ENCODE measurements around the gene CD160. TPM values are rescaled to one million over a fixed set of nuclear protein-coding genes. Genes with fewer than 3 reads are reported as not detected.

CD160 gene
- total and polyA plus RNA-seq, 2 of the 13 experiments (the other 11 are each of a cell fraction or from before 2014, with no cell fraction given), result 0.09 TPM; not detected in 1

- peak; percentile 11; the same call in 1 of the 2 replicates for TF ChIP-seq TFAP4 (IDR thresholded peaks at IDR 0.05; ENCODE audit: borderline replicate concordance, low read depth)
- TF ChIP-seq TEAD2 (CRISPR knock-in tag; IDR thresholded peaks at IDR 0.05), result no peak
- TF ChIP-seq DRAP1 (CRISPR knock-in tag; IDR thresholded peaks at IDR 0.05), result no peak
- no peak for TF ChIP-seq SRSF9 (IDR thresholded peaks at IDR 0.05; ENCODE audit: borderline replicate concordance, insufficient read depth, low read depth, low read length, poor library complexity, severe bottlenecking)
- peak; percentile 48; the same call in 1 of the 2 replicates for TF ChIP-seq RARA (CRISPR knock-in tag; IDR thresholded peaks at IDR 0.05)
- TF ChIP-seq ZBTB40 (IDR thresholded peaks at IDR 0.05), result no peak
- TF ChIP-seq ZBTB40 (CRISPR knock-in tag; IDR thresholded peaks at IDR 0.05), result no peak
- no peak for TF ChIP-seq ZNF724P (CRISPR knock-in tag; IDR thresholded peaks at IDR 0.05; ENCODE audit: borderline replicate concordance)
- TF ChIP-seq FOSL2 (CRISPR knock-in tag; IDR thresholded peaks at IDR 0.05), result no peak
- peak; percentile 77 for TF ChIP-seq MIXL1 (CRISPR knock-in tag; IDR thresholded peaks at IDR 0.05)
- TF ChIP-seq EZH2 (conservative IDR thresholded peaks at IDR 0.05; ENCODE audit: low read depth, low read length), result no peak
- peak; percentile 56 for TF ChIP-seq SAP130 (CRISPR knock-in tag; IDR thresholded peaks at IDR 0.05; ENCODE audit: low read depth)
- no peak for TF ChIP-seq JARID2 (CRISPR knock-in tag; IDR thresholded peaks at IDR 0.05; ENCODE audit: insufficient replicate concordance)
- TF ChIP-seq USF2 (IDR thresholded peaks at IDR 0.05; ENCODE audit: low read depth, low read length), result no peak
- TF ChIP-seq USF2 (CRISPR knock-in tag; IDR thresholded peaks at IDR 0.05; ENCODE audit: borderline replicate concordance), result 0 out of 2 replicates have a peak, but pooled peaks have one; percentile 21
- TF ChIP-seq SMC3 (IDR thresholded peaks at IDR 0.05; ENCODE audit: low read length), result 0 out of 2 replicates have a peak, but pooled peaks have one; percentile 1
- no peak for TF ChIP-seq CSRNP2 (CRISPR knock-in tag; conservative IDR thresholded peaks at IDR 0.05; ENCODE audit: low read depth)
These were observed 8.1 kb upstream of the CD160 start (continued) for GRCh38 chr1:145711213-145711651.
